Effector memory CD4-positive, alpha-beta T cell (primary cell): ENCODE results near the gene OPTC.

Experiments
- DNase-seq, 3 donors: peaks; one replicate each; pipeline ENCODE4 v3.0.0-alpha.2; 2020
- H3K27ac ChIP-seq: 2 replicates; pipeline ENCODE4 v1.7.0; 2013; ENCODE audit warnings: mild to moderate bottlenecking, low read length, moderate library complexity; ENCODE audit not compliant: insufficient read depth, poor library complexity, severe bottlenecking
- H3K27me3 ChIP-seq: replicated peaks from 2 replicates; pipeline ENCODE4 v1.7.0; 2013; ENCODE audit warnings: mild to moderate bottlenecking, low read length; ENCODE audit not compliant: insufficient read depth, control insufficient read depth, poor library complexity, severe bottlenecking
- H3K36me3 ChIP-seq: 2 replicates; pipeline ENCODE4 v1.7.0; 2013; ENCODE audit warnings: mild to moderate bottlenecking, low read length, moderate library complexity; ENCODE audit not compliant: control insufficient read depth, insufficient read depth
- H3K4me1 ChIP-seq: 2 replicates; pipeline ENCODE4 v1.7.0; 2013; ENCODE audit warnings: low read length, mild to moderate bottlenecking; ENCODE audit not compliant: control insufficient read depth, insufficient read depth, poor library complexity, severe bottlenecking
- H3K4me3 ChIP-seq: 2 replicates; pipeline ENCODE4 v1.7.0; 2013; ENCODE audit warnings: low read length, low read depth, mild to moderate bottlenecking; ENCODE audit not compliant: insufficient read depth, poor library complexity, severe bottlenecking
- H3K9me3 ChIP-seq: 2 replicates; pipeline ENCODE4 v1.7.0; 2013; ENCODE audit warnings: mild to moderate bottlenecking, low read length, moderate library complexity; ENCODE audit not compliant: control insufficient read depth

The OPTC gene

DNA sequence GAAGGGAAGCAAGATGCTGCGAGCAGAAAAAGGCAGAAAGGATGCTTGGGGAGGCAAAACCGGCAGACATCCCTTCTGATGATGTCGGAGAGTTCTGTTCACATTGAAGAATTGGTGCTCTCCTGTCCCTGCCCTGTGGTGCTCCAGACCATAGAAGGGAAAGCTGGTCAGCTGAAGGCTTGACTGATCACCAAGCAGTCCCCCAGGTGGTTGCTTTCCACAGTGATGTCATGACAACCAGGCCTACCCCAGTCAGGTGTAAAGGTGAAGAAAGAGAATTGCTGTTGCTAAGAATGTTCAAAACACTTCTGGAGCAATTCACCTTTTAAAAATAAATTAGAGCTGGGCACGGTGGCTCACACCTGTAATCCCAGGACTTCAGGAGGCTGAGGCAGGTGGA lies 59.5 kb downstream of the OPTC start:
- no peaks in the 10 kb centered on the region for H3K9me3 ChIP-seq
- H3K4me1 ChIP-seq = no peaks in the 10 kb centered on the region
- no peak overlapping the region for H3K27ac ChIP-seq
- H3K4me3 ChIP-seq = no peak overlapping the region
- no peak for DNase-seq
- H3K27me3 ChIP-seq = no peaks in the 10 kb centered on the region
- no peaks in the 10 kb centered on the region for H3K36me3 ChIP-seq

DNA sequence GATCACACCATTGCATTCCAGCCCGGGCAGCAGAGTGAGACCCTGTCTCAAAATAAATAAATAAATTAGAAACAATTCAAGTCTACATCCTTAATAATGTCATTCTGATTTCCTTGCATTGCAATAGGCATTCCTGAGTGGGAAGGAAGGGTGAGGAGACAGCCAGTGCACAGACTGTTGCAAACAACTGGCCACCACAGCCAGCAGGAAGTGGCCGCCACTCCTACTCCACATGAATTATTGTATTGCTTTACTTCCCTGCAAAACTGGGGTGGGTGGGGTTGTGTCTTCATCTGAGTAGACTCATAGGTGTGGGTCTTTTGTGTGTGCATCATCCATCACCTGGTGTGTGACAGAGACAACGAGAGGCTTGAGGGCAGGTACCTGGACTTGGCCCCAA lies 60.1 kb downstream of the OPTC start:
- no peak for DNase-seq
- no peaks in the 10 kb centered on the region for H3K27me3 ChIP-seq
- no peaks in the 10 kb centered on the region for H3K9me3 ChIP-seq
- H3K4me1 ChIP-seq = no peaks in the 10 kb centered on the region
- H3K36me3 ChIP-seq = no peaks in the 10 kb centered on the region
- no peak overlapping the region for H3K27ac ChIP-seq
- no peak overlapping the region for H3K4me3 ChIP-seq

DNA sequence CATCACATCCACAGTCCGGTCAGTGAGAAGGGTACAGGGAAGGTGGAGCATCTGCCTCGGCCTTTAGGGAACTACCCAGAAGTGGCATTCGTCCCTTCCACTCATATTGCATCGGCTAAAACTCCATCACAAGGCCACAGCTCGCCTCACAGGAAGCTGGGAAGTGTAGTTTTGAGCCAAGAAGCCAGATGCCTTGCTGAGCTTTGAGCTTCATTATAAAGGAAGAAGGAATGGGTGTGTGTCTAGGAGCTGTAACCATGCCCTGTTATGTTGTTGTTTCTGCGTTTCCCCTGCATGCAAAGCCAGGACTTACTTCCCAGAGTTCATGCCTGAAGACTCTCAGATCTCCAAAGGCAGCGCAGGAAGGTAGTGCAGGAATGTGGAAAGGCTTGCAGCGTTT lies 61.1 kb downstream of the OPTC start:
- Histone ChIP-seq H3K27me3 (no peaks in the 10 kb centered on the region), H3K27ac (no peak overlapping the region), H3K4me3 (no peak overlapping the region), H3K9me3 (no peaks in the 10 kb centered on the region), H3K4me1 (no peaks in the 10 kb centered on the region), H3K36me3 (no peaks in the 10 kb centered on the region)
- DNase-seq = no peak

DNA sequence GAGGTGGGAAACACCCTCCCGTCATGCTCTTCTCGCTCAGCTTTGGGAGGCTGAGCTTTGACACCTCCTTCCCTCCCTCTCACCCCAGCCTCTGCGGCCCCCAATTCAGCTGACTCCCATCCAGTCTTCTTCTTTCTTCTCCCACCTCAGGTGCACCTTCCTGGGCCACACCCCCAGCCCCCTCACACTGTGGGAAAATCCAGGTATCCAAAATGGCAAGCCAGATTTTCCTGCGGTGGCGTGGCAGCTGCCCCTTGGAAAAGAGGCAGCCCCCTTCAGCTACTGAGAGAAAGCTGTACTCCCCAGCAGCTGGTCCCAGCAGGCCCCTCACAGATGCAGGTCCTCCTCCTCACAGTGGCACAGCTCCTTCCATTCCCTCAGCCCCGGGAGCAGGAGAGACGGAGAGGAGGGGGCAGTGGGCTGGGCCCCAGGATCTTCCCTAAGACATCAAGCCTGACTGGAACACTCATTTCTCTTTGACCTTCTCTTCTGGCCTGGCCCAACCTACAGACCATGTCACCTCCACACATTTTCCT lies 61.6 kb downstream of the OPTC start:
- Histone ChIP-seq H3K4me1 (no peaks in the 10 kb centered on the region), H3K9me3 (no peaks in the 10 kb centered on the region), H3K36me3 (no peaks in the 10 kb centered on the region), H3K27me3 (no peaks in the 10 kb centered on the region), H3K27ac (no peak overlapping the region), H3K4me3 (no peak overlapping the region)
- no peak for DNase-seq

DNA sequence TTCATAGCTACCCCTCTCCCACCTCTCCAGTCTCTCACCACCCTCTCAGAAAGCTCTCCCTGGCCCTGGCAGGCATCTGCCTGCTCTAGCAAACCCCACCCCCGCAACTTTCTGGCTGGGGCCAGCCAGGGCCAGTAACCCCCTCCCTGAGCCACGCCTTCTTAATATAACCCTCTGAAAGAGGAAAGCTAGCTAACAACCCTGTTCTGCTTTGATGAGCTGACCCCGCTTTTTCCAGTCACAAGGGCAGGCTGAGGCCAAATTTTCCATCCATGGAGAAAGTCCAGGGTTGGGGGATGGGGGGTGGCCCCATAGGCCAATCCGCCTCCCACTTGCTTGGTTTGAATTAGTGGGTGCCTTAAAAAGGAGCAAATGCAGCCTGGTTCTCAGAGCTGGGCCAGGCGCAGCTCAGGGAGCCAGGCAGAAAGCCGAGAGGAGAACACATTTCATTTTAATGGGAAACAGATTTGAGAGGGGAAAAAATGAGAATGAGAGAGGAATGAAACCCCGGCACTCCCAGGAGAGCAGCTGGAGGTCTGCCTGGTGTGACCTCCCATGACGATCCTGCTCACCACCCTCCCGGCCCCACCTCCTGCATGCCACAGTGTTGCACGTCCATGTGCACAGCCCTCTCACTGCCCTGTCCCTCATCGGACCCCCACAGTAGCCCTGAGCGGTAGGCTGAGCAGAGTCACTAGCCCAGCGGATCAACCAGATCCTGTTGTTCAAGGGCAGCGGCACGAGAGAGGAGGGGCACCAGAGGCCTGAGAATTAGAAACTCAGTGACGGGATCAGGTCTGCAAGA lies 62.3 kb downstream of the OPTC start:
- H3K9me3 ChIP-seq = no peaks in the 10 kb centered on the region
- H3K4me1 ChIP-seq = no peaks in the 10 kb centered on the region
- no peaks in the 10 kb centered on the region for H3K36me3 ChIP-seq
- H3K4me3 ChIP-seq = no peak overlapping the region
- no peaks in the 10 kb centered on the region for H3K27me3 ChIP-seq
- DNase-seq = no peak
- no peak overlapping the region for H3K27ac ChIP-seq

DNA sequence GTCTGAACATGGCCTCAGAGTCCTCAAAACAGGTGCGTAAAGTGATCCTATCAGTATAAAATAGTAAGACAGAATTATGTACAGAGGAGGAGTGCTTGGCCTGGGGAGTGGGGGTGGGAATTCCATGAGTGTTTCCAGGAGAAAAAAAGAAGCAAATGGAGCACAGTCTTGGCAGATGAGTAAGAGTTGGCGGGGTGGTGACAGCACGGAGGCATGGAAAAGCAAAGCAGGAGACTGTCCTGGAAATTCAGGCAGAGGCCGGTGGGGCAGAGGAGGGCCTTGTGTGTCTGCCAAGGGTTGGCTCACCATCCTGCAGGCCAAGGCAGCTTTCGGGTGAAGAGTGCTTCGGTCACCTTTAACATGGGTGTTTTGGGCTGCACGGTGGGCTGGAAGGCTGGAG lies 63.4 kb downstream of the OPTC start:
- Histone ChIP-seq H3K27ac (no peak overlapping the region), H3K36me3 (no peaks in the 10 kb centered on the region), H3K4me3 (no peak overlapping the region), H3K27me3 (no peaks in the 10 kb centered on the region), H3K4me1 (no peaks in the 10 kb centered on the region), H3K9me3 (no peaks in the 10 kb centered on the region)
- no peak for DNase-seq

DNA sequence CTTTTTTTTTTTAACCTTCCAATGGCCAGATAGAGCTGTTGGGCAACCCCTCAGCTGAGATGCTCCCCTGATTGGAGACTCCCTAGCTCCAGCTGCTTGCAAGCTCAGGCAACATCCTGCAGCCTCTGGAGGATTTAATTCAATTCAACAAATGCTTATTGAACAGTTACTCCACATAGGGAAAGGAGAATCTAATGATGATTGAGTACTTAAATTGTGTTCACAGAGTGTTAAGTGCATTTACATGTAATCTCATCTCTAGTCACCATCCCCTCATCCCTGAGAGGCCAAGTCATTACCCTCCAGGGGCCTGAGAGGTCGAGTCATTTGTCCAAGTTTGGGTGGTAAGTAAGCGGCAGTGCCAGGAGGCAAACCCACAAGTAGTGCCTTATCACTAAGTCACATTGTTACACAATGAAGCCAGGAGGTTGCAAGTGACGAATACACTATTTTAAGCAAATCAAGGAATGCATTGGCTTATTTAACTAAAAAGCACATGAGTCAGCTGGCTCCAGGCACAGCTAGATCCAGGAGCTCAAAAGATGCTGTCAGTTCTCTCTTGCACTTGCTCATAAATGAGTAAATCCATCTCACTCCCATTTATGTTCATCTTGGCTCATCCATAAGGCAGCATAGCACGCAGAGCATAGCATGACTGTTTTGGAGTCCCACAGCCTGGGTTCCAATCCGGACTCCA lies 64.3 kb downstream of the OPTC start:
- no peak overlapping the region for H3K4me3 ChIP-seq
- H3K27me3 ChIP-seq = no peaks in the 10 kb centered on the region
- no peaks in the 10 kb centered on the region for H3K9me3 ChIP-seq
- H3K36me3 ChIP-seq = no peaks in the 10 kb centered on the region
- no peak for DNase-seq
- H3K27ac ChIP-seq = no peak overlapping the region
- no peaks in the 10 kb centered on the region for H3K4me1 ChIP-seq
